Stimulated activated CD8-positive, alpha-beta memory T cell treated with anti-CD3 and anti-CD28 coated beads, Interleukin-7, amount 100 ng/mL, for 1 hour (primary cell): ENCODE measurements around the gene ZNF22.

Experiments
- DNase-seq, 2 donors: peaks; one replicate each; pipeline ENCODE4 v3.0.0-alpha.2; 2020; ENCODE audit warnings: low read depth in 2 of 2

ZNF22 gene

DNA sequence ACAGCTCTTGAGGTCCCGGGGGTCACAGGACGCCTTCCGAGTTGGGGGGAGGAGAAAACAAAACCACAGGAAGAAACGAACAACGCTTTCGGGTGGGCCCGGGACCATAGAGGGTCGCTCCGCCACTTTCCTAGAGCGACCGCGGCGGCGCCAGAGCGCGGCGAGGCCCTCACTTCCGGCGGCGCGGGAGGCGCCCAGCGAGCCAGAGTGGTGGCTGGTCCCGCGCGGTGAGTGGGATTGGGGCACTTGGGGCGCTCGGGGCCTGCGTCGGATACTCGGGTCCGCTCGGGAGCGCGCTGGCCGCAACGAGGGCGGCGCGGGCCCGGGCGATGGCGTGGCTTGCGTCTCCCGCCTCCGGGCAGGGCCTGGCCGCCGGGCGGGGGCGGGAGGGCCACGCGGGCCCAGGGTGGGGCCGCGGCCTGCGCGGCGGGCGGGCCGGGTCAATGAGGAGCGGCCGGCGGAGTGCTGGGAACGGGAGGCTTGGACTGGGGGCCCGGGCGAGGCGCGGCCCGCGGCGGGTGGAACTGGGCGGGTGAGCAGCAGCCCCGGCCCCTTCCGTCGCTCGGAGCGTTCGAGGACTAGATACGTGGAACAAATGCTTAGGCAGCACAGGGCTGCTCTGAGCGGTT lies at the start of gene ZNF22:
ZNF22 (plus strand) TSS at position 172 of the 629 bp plus-strand sequence. CDS start 2,446 bp downstream, outside the sequence.
- DNase-seq: peak; percentile 51 to 58

DNA sequence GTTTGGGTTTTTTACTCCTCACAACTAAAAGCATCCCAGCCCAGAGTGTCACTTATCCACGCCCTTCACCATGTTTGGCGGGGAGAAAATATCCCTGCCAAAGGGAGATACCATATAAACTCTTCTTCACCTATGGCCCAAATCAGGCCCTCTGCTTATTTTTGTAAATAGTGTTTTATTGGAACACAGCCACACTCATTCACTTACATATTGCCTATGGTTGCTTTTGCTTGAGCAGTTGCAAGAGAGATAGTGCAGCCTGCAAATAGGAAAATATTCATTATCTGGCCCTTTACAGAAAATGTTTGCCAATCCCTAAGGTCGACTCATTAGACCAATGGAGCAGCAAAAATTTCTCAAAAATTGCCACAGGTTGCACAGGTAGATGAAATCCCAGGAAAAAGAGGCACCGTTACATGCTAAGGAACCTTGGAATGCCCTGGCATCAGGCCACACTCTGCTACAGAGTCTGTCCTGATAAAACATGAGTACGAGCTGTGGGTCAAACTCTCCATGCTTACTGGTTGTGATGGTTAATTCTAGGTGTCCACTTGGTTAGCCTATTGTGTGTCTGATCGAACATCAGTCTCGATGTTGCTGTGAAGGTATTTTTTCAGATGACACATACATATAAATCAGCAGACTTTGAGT lies 49.0 kb upstream of the ZNF22 start:
- DNase-seq: no peak

DNA sequence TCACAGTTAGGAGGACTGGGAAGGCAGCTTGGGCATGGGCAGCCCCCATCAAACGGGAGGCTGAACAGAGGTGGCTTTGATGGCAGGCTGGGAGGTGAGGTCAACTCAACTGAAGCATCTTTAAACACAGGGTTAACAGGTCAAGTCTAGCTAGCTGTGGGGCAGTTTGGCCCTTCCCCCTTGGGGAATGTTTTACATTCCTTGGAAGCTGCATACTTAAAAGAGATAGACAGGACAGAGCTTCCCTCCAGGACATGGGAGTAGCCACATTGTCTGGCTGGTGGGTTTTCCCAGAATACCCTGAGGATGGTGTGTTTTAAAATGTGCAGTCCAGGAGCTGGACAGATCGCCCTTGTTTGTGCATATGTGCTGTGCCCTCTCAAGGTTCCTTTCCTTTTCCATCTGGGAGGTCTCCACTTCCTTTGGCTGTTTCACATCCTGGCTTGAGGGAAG lies 47.9 kb upstream of the ZNF22 start:
- DNase-seq: no peak

DNA sequence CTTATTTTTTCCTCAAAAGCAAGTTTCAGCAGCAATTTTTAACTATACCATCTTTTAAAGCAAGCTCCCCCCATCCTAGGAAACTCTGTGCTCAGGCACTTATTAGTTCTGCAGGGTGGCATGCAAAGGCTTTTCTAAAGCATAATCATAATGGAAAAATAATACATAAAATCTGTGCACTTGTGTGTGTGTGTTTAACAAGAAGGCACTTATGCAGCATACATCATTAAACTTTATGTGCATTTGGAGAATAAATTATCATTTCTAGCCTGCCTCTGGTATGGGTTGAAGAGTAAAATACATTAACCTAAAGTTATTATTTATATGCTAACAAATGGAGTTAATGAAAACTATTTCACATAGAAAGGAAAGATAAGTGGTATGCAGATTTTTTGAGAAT lies 46.7 kb upstream of the ZNF22 start:
- DNase-seq: no peak

DNA sequence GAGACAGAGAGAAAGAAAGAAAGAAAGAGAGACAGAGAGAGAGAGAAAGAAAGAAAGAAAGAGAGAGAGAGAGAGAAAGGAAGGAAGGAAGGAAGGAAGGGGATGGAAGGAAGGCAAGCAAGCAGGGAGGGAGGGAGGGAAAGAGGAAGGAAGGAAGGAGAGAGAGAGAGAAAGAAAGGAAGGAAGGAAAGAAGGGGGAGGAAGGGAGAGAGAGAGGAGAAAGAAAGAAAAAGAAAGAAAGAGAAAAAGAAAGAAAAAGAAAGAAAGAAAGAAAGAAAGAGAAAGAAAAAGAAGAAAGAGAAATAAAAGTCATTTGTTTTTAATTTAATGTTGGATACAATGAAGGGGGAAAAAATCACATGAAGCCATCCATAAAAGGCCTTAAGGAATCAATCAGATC lies 45.8 kb upstream of the ZNF22 start:
- no peak for DNase-seq

DNA sequence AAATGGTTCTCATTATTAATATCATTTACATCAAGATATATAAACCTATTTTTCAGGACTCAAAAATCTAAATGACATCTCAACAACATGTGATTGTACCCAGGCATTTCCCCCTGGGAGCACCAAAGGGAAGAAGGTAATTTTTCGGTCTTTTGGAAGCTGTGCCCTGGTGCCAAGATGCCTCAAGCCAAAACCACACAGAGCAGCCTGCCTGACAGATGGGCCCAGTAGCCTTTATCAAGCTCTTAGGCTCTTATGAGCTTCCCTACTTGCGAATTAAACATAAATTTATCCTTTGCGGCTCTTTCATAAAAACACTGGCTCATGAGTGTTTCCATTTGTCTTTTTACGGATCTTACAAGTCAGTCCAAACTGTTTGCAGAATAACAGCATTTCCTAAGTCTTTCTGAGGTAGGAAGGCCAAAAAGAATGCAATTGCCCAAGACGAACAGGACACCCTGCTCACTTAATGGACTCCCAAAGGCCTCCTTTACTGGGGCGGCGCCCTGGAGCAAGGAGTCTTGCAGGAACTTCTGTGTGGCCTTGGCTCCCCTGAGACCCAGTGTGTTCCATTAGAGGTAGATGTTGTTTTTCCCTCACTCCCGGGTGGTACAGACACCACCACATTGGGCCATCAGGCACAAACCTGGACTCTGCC lies 45.2 kb upstream of the ZNF22 start:
- DNase-seq: no peak

DNA sequence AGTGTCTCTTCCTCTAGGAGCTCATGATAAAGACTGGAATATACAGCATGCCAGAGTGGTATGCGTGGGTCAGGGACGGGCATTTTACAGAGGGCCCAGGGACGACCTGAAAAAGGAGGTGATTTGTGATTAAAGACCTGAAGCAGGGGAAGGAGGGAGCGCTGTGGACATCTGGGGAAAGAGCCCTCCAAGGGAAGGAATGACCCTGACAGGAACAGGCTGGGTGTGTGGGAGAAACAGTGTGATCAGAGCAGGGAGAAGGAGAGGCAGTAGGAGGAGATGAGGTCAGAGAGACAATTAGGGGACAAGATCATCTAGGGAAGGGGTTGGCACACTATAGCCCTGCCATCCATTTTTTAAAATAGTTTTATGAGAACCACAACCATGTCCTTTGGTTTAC lies 44.5 kb upstream of the ZNF22 start:
- no peak for DNase-seq

DNA sequence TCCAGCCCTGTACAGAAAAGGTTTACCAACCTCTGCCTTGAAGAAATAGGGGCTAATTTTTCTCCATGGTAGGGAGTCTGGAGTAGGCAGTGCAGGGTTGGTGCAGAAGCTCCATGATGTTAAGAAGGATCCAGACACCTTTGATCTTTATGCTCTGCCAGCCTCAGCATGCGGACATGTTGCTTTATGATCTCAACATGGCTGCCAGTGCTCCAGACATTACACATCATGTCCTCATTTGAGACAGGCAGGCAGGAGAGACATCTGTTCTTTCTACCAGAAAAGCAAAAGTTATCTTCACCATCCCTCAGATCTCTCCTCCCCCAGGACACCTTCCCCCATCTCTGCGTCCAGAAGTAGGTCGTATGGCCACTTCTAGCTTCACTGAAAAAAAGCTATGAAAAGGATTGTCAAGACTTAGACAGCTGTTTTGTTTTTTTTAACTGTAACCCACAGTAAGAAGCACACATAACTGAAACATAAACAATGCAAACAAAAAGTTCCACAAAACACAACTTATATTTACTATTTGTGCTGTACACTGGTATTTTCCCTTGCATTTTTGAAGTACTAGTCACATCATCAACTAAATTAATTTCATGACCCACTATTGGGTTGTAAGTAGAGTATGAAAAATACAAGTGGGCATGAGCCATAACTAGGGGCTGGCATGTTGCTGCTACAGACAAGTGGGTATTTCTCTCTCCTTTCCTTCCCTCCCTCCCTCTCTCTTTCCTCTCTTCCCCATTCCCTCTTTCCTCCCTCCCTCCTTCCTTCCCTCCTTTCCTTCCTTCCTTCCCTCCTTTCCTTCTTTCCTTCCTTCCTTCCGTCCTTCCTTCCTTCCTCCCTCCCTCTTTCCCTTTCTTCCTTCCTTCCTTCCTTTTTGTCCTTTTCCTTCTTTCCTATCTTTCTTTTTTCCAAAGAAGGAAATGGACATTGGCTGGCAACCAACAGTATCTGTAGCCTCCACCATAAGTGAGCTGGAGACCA lies 43.7 kb upstream of the ZNF22 start:
- no peak for DNase-seq

DNA sequence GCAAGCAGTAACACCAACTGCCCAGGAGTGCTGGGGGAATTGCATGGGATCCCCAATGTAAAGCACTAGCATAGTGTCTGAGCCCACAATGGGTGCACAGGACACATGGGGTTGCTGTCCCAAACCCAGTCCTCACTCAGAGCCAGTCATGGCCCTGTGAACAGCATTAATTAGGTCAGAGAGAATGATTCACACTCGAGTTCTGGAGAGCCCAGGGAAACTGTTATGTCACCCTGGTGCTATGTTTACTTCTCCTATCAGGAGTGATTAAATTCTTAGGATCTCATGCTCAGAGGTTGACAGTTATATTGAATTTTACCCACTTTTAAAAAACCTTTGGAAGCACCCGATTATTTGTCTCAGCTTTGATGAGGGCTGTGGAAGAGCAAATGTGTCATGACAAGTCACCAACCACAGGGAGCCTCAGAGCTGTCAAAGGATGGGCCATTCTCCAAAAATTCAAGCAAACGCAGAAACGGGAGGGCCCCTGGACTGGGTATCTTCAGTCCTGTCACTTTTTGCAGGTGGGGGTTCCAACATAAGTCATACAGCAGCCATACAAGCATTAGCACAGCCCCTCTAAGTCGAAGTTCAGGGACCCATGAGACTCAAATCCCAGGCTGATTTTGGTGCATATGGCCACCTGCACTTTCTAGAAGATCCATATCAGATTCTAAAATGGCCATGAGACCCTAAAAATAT lies 42.4 kb upstream of the ZNF22 start:
- no peak for DNase-seq

DNA sequence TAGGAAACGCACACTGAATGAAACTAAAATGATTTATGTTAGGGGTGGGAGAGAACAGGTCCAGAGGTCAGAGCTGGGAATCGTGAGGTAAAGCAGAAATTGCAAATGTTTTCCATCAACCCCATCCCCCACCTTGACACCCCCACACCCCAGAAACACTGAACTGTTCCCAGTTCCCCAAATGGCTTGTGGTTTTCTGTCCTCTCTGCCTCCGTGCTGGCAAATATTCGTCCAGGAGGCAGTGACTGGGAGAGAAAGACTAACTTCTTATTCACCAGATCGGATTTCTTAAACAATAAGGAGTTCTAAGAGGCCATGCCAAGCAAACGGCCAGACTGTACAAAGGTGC lies 41.9 kb upstream of the ZNF22 start:
- DNase-seq: no peak

DNA sequence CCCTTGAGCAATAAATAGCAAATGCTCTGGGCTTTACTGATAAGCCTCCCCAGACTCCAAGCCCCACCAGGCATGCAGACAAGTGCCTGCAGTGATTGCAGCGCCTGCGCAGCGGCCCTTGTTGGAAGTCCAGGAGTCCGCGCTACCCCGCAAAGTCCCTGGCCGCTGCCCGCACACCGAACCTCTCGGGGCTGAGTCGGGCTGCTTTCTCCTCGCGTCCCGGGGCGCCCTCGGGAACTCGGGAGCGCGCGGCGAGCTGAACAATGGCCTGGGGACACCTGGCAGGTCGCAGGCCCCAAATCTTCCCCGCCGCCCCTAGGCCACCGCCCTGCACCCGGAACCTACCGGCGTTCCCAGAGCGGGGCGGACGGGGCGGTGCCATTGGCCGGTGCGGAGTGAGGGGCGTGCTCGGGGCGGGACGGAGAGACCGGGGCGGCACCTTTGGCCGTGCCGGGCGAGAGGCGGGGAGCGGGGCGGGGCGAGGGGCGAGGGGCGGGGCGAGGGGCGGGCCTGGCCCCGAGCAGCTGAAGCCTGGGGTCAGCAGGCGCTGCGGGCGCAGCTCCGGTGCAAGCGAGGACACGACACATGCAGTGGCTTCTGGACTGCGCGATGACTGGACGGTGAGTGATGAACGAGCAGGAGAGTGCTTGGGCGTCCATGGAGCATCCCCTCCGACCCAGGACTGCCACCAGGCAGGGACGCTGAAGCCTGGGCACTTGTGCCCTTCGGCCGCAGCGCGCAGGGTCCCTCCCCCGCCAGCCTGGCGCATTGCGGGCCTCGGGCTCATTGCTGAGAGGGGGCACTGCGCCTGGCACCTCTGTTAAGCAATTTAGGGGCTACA lies 41.3 kb upstream of the ZNF22 start, which contains the start of gene RASSF4:
RASSF4 (plus strand) TSS at position 556 of the 841 bp plus-strand sequence. CDS start 10,401 bp downstream, outside the sequence.
- DNase-seq: peak; percentile 85 to 86

DNA sequence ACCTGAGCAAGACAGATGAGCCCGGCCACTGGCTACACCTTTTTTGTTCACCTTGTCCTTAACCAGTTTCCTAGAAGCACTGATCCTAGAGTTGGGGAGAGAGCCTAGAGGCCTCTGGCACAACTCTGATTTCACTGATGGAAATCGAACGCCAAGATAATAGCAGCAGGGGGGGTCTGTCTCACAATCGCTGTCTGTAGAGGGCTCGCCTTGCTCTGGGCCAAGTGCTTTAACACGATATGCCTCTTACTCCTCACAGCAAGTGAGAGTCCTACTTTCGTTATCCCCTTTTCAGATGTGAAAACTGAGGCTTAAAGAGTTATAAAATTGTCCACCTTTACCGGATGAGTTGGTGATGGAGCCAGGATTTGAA lies 40.6 kb upstream of the ZNF22 start:
- no peak for DNase-seq

DNA sequence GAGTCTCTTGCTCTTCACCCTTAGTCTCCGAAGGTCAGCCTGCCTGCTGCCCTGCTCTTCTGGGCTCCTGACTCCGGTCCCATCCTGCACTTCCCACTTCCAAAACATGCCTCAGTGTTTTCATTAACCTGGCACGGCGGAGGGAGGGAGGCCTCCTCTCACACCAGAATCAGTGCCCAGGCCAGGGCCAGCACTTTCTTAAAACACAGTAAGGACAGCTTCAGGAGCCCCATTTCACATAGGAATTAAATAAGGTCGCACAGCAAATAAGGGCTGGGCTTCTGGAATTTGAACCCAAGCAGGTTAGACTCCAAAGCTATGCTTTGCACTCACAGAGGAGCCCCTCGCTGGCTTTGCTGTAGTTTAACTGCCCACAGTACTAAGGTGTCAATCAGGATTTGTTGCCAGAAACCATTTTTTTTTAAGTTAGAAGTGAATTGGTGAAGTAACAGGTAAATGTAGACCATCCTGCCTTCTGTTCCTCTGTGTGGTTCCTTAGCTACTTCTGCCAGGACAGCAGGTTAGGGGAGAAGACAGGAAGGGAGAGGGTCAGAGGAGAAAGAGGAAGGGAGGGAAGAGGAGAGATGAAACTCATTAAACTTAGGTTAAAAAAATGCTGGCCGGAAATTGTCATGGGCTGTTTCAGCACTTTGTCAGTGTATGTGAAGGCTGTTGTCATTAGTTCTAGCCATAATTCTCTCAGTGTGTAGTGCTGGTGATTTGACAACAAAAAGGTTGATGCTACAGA lies 40.1 kb upstream of the ZNF22 start:
- DNase-seq: no peak

DNA sequence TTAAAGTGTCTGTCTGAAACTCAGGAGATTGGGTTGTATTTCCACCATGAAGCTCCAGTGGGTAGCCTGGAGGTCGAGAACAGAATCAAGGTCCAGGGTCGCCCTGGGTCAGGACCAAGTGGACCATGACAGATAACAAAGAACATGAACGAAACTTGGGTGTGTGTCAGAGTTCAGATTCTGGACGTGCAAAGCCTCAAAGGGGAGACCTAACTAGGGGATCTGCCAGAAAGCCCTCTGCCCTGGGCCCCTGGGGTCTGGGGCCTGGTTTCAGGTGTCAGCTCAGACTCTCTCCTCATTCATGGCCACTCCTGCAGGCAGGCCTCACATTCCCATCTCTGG lies 39.5 kb upstream of the ZNF22 start:
- DNase-seq: no peak

DNA sequence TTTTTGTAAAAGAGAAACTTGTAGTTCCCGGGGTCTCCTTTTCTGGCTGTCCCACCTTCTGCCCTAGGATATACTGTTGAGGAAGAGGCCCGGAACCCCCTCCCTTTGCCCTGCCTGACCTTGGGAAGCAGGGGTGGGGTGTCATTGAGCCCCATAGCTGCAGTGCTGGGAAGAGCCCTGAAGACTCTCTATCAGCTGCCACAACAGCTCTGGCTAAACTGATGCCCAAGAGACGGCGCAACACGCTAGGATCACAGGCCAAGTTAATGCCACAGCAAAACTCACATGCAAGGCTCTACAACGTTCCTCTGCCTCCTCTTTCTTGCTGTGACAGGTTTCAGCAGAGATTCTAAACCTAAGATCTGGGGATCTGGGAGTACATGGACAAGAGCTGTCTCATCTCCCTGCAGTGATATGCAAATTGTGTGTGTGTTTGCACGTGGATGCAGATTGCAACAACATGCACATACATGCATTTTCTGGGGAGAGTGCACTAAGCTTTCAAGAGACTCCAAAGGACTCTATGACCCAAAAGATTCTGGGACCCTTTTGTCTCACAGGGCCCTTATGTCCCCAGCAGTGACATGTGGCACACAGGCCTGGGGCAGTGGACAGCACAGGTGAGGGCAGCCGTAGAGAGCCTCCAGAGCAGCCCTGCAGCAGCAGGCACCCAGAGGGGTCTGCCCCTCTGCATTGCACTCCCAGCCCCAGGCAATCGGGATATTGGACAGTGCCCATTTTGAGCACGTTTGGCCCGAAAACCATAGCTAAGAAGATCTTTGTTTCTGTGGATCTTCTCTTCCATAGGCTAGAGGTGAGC lies 38.6 kb upstream of the ZNF22 start:
- no peak for DNase-seq

DNA sequence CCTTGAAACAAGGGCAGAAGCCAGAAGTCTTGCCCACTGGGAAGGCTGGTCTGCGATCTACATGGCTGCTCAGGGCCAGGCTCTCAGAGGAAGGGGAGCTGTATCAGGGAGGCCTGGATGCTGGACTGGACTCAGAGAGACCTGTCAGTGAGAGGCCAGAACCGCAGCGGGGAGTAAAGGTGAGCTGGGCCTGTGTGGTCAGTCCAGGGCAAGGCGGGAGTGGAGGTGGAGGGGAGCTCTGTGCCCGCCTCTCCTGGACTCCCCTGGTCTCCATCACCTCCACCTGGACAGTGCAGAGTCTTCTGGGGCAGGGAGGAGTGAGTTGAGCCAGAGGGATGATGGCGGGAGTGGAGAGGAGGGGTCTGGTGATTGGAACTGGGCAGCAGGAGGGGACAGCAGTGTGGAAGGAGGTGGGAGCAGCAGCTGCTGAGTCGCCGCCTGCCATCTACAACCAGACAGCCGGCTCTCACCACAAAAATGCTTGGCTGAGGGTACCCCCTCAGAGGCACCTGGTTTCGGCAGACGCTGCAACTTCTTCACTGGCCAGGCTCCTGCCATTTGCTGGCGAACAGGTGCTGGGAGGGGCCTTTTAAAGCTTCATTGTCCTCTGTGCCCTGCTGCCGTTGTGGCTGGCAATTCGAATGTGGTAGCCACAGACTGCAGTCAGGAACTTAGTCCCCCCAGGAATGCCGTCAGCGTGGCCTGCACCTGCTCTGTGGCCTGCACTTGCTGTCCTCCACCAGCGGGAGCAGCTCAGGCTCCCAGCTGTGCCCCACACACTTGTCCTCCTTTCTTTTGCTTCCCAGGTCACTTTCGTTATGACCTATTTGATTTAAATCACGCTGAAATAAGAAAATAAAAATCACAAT lies 37.6 kb upstream of the ZNF22 start:
- no peak for DNase-seq

DNA sequence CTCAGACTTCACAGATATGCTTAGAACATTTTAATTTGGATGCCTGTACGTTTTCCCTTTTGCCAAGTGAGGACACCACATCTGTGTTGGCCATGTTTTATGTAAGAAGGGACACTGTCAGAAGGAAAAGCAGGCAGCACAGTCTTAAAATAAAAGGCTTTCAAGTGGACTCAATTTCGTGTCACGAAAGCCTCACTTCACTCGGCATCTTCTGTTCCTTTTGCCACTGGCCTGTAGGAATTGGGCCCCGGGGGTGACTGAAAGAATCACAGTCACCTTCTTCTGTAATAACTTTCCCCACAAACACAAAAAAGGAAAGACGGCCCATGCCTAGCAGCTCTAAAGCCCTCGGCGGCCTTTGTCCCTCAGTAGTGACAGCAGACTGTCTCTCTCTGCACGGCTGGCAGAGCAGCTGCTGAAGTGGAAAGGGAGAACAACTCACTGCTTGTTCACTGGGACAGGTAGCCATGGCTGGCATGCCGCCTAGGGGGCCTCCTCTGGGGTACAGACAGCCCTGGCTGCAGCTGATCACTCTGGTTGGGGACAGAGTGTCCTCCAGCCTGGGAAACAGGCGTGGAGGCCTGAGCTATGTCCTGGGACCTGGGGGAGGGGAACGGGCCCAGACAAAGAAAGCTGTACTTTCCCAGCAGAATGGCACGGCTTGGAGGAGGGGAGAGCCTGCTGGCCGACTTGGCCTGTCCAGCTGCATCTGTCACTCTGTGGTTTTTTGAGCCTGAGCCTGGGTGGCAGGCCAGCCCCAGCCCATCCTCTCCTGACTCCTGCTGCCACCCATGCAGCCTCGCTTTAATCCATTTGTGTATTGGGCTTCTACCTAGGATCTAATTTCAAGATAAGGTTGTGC lies 36.7 kb upstream of the ZNF22 start:
- no peak for DNase-seq
